K562 (cell line): ENCODE data around the gene TXNRD1. TPM values are rescaled to one million over a fixed set of nuclear protein-coding genes. Genes with fewer than 3 reads are reported as not detected.

Experiments
- ATF7 ChIP-seq: fragments of 450-650 bp; IDR thresholded peaks from 2 replicates; pipeline ENCODE4 v1.7.1; 2014; ENCODE audit warnings: mild to moderate bottlenecking, moderate library complexity
- CEBPG ChIP-seq, 3 experiments: fragments of 200-800 bp in 1 of 3; sonication (Bioruptor generic) in 1 of 3; sonication (generic) in 1 of 3; formaldehyde crosslinking in 1 of 3; IDR thresholded peaks in 2 of 3; conservative IDR thresholded peaks in 1 of 3; 2 replicates each; pipeline versions ENCODE4 v1.6.1 to v1.8.0; 2016 to 2022; ENCODE audit warnings: missing compliant biosample characterization in 2 of 3, missing genetic modification characterization in 2 of 3, mild to moderate bottlenecking in 1 of 3, missing genetic modification reagents in 1 of 3
- ETV5 ChIP-seq: sonication (generic); formaldehyde crosslinking; IDR thresholded peaks from 2 replicates; pipeline ENCODE4 v1.4.0; 2020; ENCODE audit warnings: low read depth, mild to moderate bottlenecking, missing genetic modification reagents
- GABPB1 ChIP-seq: sonication (generic); formaldehyde crosslinking; IDR thresholded peaks from 2 replicates; pipeline ENCODE4 v1.8.0; 2022; ENCODE audit warnings: mild to moderate bottlenecking, missing genetic modification reagents
- HDAC8 ChIP-seq: fragments of 450-650 bp; IDR thresholded peaks from 2 replicates; pipeline ENCODE4 v1.6.1; 2016; ENCODE audit warnings: mild to moderate bottlenecking, missing genetic modification characterization, moderate library complexity, missing compliant biosample characterization
- LARP7 ChIP-seq: fragments of 450-650 bp; IDR thresholded peaks from 2 replicates; pipeline ENCODE4 v1.6.1; 2016
- MIER1 ChIP-seq: fragments of 450-650 bp; IDR thresholded peaks from 2 replicates; pipeline ENCODE4 v1.6.1; 2016; ENCODE audit warnings: antibody characterized with exemption, mild to moderate bottlenecking, low read depth
- NR2C1 ChIP-seq, 2 experiments: fragments of 450-650 bp; IDR thresholded peaks; 2 replicates each; pipeline ENCODE4 v1.6.1; 2017; ENCODE audit warnings: mild to moderate bottlenecking in 2 of 2, antibody characterized with exemption in 1 of 2, inconsistent platforms in 1 of 2, missing compliant biosample characterization in 1 of 2, missing genetic modification characterization in 1 of 2
- OTX1 ChIP-seq: fragments of 450-650 bp; formaldehyde crosslinking; IDR thresholded peaks from 2 replicates; pipeline ENCODE4 v1.4.0; 2022; ENCODE audit warnings: mild to moderate bottlenecking
- PCBP2 ChIP-seq: fragments of 200-400 bp; formaldehyde crosslinking; IDR thresholded peaks from 2 replicates; pipeline ENCODE4 v1.6.1; 2018; ENCODE audit warnings: low read length, low read depth, mild to moderate bottlenecking, moderate library complexity; ENCODE audit not compliant: poor library complexity, severe bottlenecking
- RFX1 ChIP-seq: fragments of 450-650 bp; IDR thresholded peaks from 2 replicates; pipeline ENCODE4 v1.6.1; 2016; ENCODE audit warnings: mild to moderate bottlenecking, moderate library complexity
- RHOXF2B ChIP-seq: fragments of 250-450 bp; sonication (Bioruptor Pico); conservative IDR thresholded peaks from 2 replicates; pipeline ENCODE4 v1.5.1; 2021
- RUNX1 ChIP-seq: sonication (generic); IDR thresholded peaks from 2 replicates; pipeline ENCODE4 v1.6.1; 2016; ENCODE audit warnings: antibody characterized with exemption, low read depth
- SMARCA5 ChIP-seq: fragments of 450-650 bp; IDR thresholded peaks from 2 replicates; pipeline ENCODE4 v1.6.1; 2016
- SP1 ChIP-seq: sonication (generic); formaldehyde crosslinking; IDR thresholded peaks from 2 replicates; pipeline ENCODE4 v1.8.1; 2022; ENCODE audit warnings: mild to moderate bottlenecking, missing genetic modification reagents
- SRSF7 ChIP-seq: fragments of 200-400 bp; formaldehyde crosslinking; optimal IDR thresholded peaks from 2 replicates; pipeline ENCODE3; 2017; ENCODE audit warnings: mild to moderate bottlenecking, low read depth, low read length
- TBP ChIP-seq: optimal IDR thresholded peaks from 2 replicates; pipeline ENCODE3; 2011; ENCODE audit warnings: low read depth, low read length, improper control_type of control experiment
- ZNF140 ChIP-seq: fragments of 250-450 bp; sonication (Bioruptor Pico); IDR thresholded peaks from 2 replicates; pipeline ENCODE4 v1.8.0; 2021; ENCODE audit warnings: moderate library complexity, mild to moderate bottlenecking, inconsistent platforms
- ZNF583 ChIP-seq: fragments of 250-450 bp; sonication (Bioruptor Pico); IDR thresholded peaks from 2 replicates; pipeline ENCODE4 v1.4.0; 2020
- ZNF586 ChIP-seq: fragments of 450-650 bp; formaldehyde crosslinking; conservative IDR thresholded peaks from 2 replicates; pipeline ENCODE4 v1.4.0; 2020; ENCODE audit warnings: mild to moderate bottlenecking, moderate library complexity
- polyA plus RNA-seq, 8 experiments: library from polyadenylated mRNA; depleted of rRNA in 4 of 8; stranded (reverse) in 5 of 8; unstranded in 3 of 8; fragments of >200 nt; fragmentation: Nextera tagmentation in 2 of 8; fragmentation: Illumina TruSeq in 1 of 8; extraction: Ambion mirVana in 2 of 8; extraction: Trizol in 1 of 8; gene quantifications; 2 replicates each; pipeline versions ENCODE4 v1.2.1 to v1.2.3, GENCODE V29; 2011 to 2014; ENCODE audit warnings: inconsistent platforms in 1 of 8, missing spikeins in 1 of 8
- total RNA-seq, 7 experiments: library from RNA; depleted of rRNA in 6 of 7; stranded (reverse); fragments of >200 nt in 6 of 7; fragmentation: Illumina TruSeq in 2 of 7; extraction: Trizol in 2 of 7; gene quantifications; 2 replicates each; pipeline versions ENCODE4 v1.2.1 to v1.2.3, GENCODE V29; 2011 to 2021; ENCODE audit warnings: low replicate concordance in 1 of 7
- TF ChIP-seq, protein P1 (sequence below): fragments of 450-650 bp; conservative IDR thresholded peaks from 2 replicates; pipeline ENCODE4 v1.6.1; 2016; ENCODE audit warnings: missing genetic modification characterization, low read depth, mild to moderate bottlenecking, missing compliant biosample characterization, moderate library complexity
- TF ChIP-seq, protein P2 (sequence below): fragments of 450-650 bp; IDR thresholded peaks from 2 replicates; pipeline ENCODE4 v1.6.1; 2016; ENCODE audit warnings: low read depth, mild to moderate bottlenecking, moderate library complexity
- TF ChIP-seq, protein P3 (sequence below), 2 experiments: fragments of 150-350 bp in 1 of 2; IDR thresholded peaks; 2 replicates each; pipeline ENCODE4 v1.6.1; 2012 to 2016; ENCODE audit warnings: low read depth in 2 of 2, low read length in 2 of 2, mild to moderate bottlenecking in 1 of 2, moderate library complexity in 1 of 2

Gene TXNRD1
- total and polyA plus RNA-seq, 9 of the 15 experiments (the other 6 are each of a cell fraction or from before 2014, with no cell fraction given), result 107 to 189 (median 146) TPM

DNA sequence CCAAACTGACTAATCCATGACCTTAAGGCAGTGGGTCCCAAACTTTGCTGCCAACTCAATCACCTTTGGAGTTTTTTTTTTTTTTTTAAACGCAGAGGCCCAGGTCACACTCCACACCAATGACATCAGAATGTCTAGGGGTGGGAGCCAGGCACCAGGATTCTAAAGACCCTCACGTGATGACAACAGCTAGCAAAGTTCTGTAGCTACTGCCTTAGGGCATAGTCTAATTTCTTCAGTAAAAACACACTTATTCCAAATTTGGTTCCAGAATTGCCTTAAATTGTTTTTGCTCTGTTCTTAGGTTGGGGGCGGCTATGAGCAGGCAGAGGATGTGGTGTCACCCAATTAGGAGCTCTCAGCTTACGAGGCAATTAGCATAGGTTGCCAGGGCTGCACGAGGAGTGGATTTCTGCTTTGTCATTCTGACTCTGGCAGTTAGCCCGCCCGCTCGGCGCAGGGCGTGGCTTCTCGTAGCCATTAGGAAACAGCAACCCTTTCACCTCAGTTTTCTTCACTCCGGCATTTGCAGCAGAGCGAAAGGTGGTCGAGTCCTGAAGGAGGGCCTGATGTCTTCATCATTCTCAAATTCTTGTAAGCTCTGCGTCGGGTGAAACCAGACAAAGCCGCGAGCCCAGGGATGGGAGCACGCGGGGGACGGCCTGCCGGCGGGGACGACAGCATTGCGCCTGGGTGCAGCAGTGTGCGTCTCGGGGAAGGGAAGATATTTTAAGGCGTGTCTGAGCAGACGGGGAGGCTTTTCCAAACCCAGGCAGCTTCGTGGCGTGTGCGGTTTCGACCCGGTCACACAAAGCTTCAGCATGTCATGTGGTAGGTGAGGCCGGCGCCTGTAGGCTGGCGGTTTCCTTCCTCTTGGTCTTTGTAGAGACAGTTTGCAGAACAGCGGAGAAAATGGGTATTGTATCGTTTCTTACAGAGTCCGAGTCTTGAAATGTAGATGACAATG is 71.2 kb downstream of the TXNRD1 start (continued):
- TF ChIP-seq CEBPG (CRISPR knock-in tag; IDR thresholded peaks at IDR 0.05) (peak; percentile 73; the same call in 1 of the 2 replicates), CEBPG (tag; conservative IDR thresholded peaks at IDR 0.05 in 1 of 2, IDR thresholded peaks at IDR 0.05 in 1 of 2) (peak; percentile 21 to 44; a peak in 2 of 4 replicates), RFX1 (peak; percentile 92), HDAC8 (tag) (0 out of 2 replicates have a peak, but pooled peaks have one; percentile 40), NR2C1 (IDR thresholded peaks at IDR 0.05) (no peak; the same call in 1 of the 2 replicates), NR2C1 (tag; IDR thresholded peaks at IDR 0.05) (0 out of 2 replicates have a peak, but pooled peaks have one; percentile 29), SP1 (CRISPR knock-in tag) (peak; percentile 92), LARP7 (0 out of 2 replicates have a peak, but pooled peaks have one; percentile 47), OTX1 (CRISPR knock-in tag) (peak; percentile 33; the same call in 1 of the 2 replicates), ETV5 (CRISPR knock-in tag) (peak; percentile 80; the same call in 1 of the 2 replicates), MIER1 (no peak), ZNF140 (CRISPR knock-in tag) (no peak), PCBP2 (no peak), TBP (peak; percentile 97), ATF7 (peak; percentile 85), RHOXF2B (no peak), RUNX1 (0 out of 2 replicates have a peak, but pooled peaks have one; percentile 15), ZNF583 (no peak), GABPB1 (peak; percentile 66), SMARCA5 (no peak), ZNF586 (no peak), SRSF7 (no peak)
- TF ChIP-seq, protein P1, sequence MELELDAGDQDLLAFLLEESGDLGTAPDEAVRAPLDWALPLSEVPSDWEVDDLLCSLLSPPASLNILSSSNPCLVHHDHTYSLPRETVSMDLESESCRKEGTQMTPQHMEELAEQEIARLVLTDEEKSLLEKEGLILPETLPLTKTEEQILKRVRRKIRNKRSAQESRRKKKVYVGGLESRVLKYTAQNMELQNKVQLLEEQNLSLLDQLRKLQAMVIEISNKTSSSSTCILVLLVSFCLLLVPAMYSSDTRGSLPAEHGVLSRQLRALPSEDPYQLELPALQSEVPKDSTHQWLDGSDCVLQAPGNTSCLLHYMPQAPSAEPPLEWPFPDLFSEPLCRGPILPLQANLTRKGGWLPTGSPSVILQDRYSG (tag), result 0 out of 2 replicates have a peak, but pooled peaks have one; percentile 43
- TF ChIP-seq, protein P2, sequence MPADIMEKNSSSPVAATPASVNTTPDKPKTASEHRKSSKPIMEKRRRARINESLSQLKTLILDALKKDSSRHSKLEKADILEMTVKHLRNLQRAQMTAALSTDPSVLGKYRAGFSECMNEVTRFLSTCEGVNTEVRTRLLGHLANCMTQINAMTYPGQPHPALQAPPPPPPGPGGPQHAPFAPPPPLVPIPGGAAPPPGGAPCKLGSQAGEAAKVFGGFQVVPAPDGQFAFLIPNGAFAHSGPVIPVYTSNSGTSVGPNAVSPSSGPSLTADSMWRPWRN, result no peak
- TF ChIP-seq, protein P3, sequence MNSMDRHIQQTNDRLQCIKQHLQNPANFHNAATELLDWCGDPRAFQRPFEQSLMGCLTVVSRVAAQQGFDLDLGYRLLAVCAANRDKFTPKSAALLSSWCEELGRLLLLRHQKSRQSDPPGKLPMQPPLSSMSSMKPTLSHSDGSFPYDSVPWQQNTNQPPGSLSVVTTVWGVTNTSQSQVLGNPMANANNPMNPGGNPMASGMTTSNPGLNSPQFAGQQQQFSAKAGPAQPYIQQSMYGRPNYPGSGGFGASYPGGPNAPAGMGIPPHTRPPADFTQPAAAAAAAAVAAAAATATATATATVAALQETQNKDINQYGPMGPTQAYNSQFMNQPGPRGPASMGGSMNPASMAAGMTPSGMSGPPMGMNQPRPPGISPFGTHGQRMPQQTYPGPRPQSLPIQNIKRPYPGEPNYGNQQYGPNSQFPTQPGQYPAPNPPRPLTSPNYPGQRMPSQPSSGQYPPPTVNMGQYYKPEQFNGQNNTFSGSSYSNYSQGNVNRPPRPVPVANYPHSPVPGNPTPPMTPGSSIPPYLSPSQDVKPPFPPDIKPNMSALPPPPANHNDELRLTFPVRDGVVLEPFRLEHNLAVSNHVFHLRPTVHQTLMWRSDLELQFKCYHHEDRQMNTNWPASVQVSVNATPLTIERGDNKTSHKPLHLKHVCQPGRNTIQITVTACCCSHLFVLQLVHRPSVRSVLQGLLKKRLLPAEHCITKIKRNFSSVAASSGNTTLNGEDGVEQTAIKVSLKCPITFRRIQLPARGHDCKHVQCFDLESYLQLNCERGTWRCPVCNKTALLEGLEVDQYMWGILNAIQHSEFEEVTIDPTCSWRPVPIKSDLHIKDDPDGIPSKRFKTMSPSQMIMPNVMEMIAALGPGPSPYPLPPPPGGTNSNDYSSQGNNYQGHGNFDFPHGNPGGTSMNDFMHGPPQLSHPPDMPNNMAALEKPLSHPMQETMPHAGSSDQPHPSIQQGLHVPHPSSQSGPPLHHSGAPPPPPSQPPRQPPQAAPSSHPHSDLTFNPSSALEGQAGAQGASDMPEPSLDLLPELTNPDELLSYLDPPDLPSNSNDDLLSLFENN (IDR thresholded peaks at IDR 0.05; ENCODE audit: low read depth in 2 of 2, low read length in 2 of 2), result peak in 1 of 2 experiments; percentile 62; a peak in 1 of 4 replicates
